Endothelial cell of umbilical vein (primary cell): ENCODE results near the gene KIF15. TPM values are rescaled to one million over a fixed set of nuclear protein-coding genes. Genes with fewer than 3 reads are reported as not detected.

Experiments used
- BruUV-seq: library from RNA; stranded (reverse); fragments of 400-500 nt; replicated peaks from 2 replicates; lab custom pipeline; 2021; lab: Mats Ljungman, UMichigan
- CTCF ChIA-PET: fragments of 300-600, 350-600 bp; sonication (Branson Sonifier 250); formaldehyde crosslinking; loops from one replicate; lab custom pipeline; 2021; ENCODE audit warnings: antibody characterized with exemption, inconsistent platforms; lab: Charles Lee
- POLR2A ChIA-PET: fragments of 300-600, 350-600 bp; sonication (Branson Sonifier 250); formaldehyde crosslinking; loops from one replicate; lab custom pipeline; 2021; ENCODE audit warnings: antibody characterized with exemption, inconsistent platforms; lab: Charles Lee
- DNase-seq: peaks from one replicate; pipeline ENCODE4 v3.0.0-alpha.2; 2011; ENCODE audit warnings: low read depth, low spot score
- FAIRE-seq: peaks from 2 replicates; lab custom pipeline; 2011; peaks lifted over from hg19 to GRCh38; lab: Jason Lieb, UNC
- H2AFZ ChIP-seq: 2 replicates; pipeline ENCODE4 v1.6.0; 2012; ENCODE audit warnings: low read depth, low read length, control low read depth, inconsistent platforms
- H3K27ac ChIP-seq: 2 replicates; pipeline ENCODE4 v1.5.1; 2011; ENCODE audit warnings: low read depth, mild to moderate bottlenecking, control low read depth, low read length, moderate library complexity; ENCODE audit not compliant: insufficient read depth
- H3K27me3 ChIP-seq, 2 experiments: 2 replicates each; pipeline versions ENCODE4 v1.6.0 to v1.6.1; 2011; ENCODE audit warnings: low read length in 2 of 2, mixed read lengths in 1 of 2; ENCODE audit not compliant: control insufficient read depth in 2 of 2, insufficient read depth in 2 of 2
- H3K36me3 ChIP-seq, 2 experiments: 2 replicates in 1 of 2; 3 replicates in 1 of 2; pipeline ENCODE4 v1.5.1; 2011; ENCODE audit warnings: low read length in 2 of 2, mild to moderate bottlenecking in 1 of 2, moderate library complexity in 1 of 2; ENCODE audit not compliant: control insufficient read depth in 2 of 2, insufficient read depth in 2 of 2; ENCODE audit errors: extremely low read depth in 1 of 2
- H3K4me1 ChIP-seq: 3 replicates; pipeline ENCODE4 v1.5.1; 2011; ENCODE audit warnings: mild to moderate bottlenecking, low read length; ENCODE audit not compliant: control insufficient read depth, insufficient read depth; ENCODE audit errors: extremely low read depth
- H3K4me2 ChIP-seq: 2 replicates; pipeline ENCODE4 v1.6.1; 2011; ENCODE audit warnings: low read length, control low read depth, mixed read lengths; ENCODE audit not compliant: insufficient read depth
- H3K4me3 ChIP-seq, 3 experiments: fragments of 200-600 bp in 1 of 3; sonication (generic), shearing (Covaris generic) in 1 of 3; replicated peaks in 1 of 3; 2 replicates each; pipeline ENCODE4 v1.5.1; 2011 to 2016; ENCODE audit warnings: control low read depth in 3 of 3, low read length in 3 of 3, mild to moderate bottlenecking in 2 of 3, inconsistent platforms in 1 of 3, low read depth in 1 of 3, moderate library complexity in 1 of 3; ENCODE audit not compliant: insufficient read depth in 1 of 3
- H3K79me2 ChIP-seq: 2 replicates; pipeline ENCODE4 v1.6.0; 2012; ENCODE audit warnings: low read length, inconsistent platforms; ENCODE audit not compliant: control insufficient read depth, insufficient read depth
- H3K9ac ChIP-seq: replicated peaks from 2 replicates; pipeline ENCODE3; 2011; ENCODE audit warnings: low read length, control low read depth; ENCODE audit not compliant: insufficient read depth; ENCODE audit errors: extremely low read depth
- H3K9me1 ChIP-seq: replicated peaks from 3 replicates; pipeline ENCODE4 v1.6.0; 2011; ENCODE audit warnings: mild to moderate bottlenecking, low read length; ENCODE audit not compliant: control insufficient read depth, insufficient read depth; ENCODE audit errors: extremely low read depth
- H3K9me3 ChIP-seq: replicated peaks from 2 replicates; pipeline ENCODE4 v1.5.1; 2012; ENCODE audit warnings: low read length, inconsistent platforms; ENCODE audit not compliant: control insufficient read depth, insufficient read depth
- H4K20me1 ChIP-seq: replicated peaks from 2 replicates; pipeline ENCODE3; 2011; ENCODE audit warnings: mild to moderate bottlenecking, low read length; ENCODE audit not compliant: control insufficient read depth, insufficient read depth; ENCODE audit errors: extremely low read depth
- EZH2 ChIP-seq: IDR thresholded peaks from 2 replicates; pipeline ENCODE4 v1.6.1; 2012; ENCODE audit warnings: borderline replicate concordance, low read depth, mild to moderate bottlenecking, moderate library complexity, low read length, inconsistent platforms; ENCODE audit not compliant: severe bottlenecking
- FOS ChIP-seq: IDR thresholded peaks from 2 replicates; pipeline ENCODE4 v1.6.1; 2011; ENCODE audit warnings: mild to moderate bottlenecking, low read length, moderate library complexity, borderline replicate concordance; ENCODE audit not compliant: insufficient read depth
- GATA2 ChIP-seq: IDR thresholded peaks from 2 replicates; pipeline ENCODE4 v1.7.0; 2011; ENCODE audit warnings: low read depth, mild to moderate bottlenecking, moderate library complexity, mixed read lengths, low read length; ENCODE audit not compliant: insufficient read length, insufficient read depth
- JUN ChIP-seq: IDR thresholded peaks from 2 replicates; pipeline ENCODE4 v1.6.1; 2011; ENCODE audit warnings: borderline replicate concordance, low read depth; ENCODE audit not compliant: insufficient read length, insufficient read depth
- MAX ChIP-seq: IDR thresholded peaks from 2 replicates; pipeline ENCODE4 v1.6.1; 2011; ENCODE audit not compliant: insufficient read depth, insufficient read length
- MYC ChIP-seq: IDR thresholded peaks from one replicate; pipeline ENCODE4 v1.6.1; 2011; ENCODE audit warnings: mild to moderate bottlenecking, low read depth, low read length
- POLR2A ChIP-seq: IDR thresholded peaks from 2 replicates; pipeline ENCODE4 v1.6.1; 2012; ENCODE audit warnings: low read depth, mild to moderate bottlenecking, control low read depth, low read length
- POLR2AphosphoS5 ChIP-seq: IDR thresholded peaks from 2 replicates; pipeline ENCODE4 v1.6.1; 2012; ENCODE audit warnings: low read depth, mild to moderate bottlenecking, control low read depth, low read length, moderate library complexity; ENCODE audit not compliant: insufficient read depth
- dilution Hi-C: fragments of 300-500 bp; cut with MboI; formaldehyde crosslinking; loops from one replicate; pipeline ENCODE4 v1.15.0; 2019; ENCODE audit warnings: low sequenced_read_pairs; ENCODE audit not compliant: extremely low pct_ligation_motif_present
- intact Hi-C: fragments of 100-400 bp; cut with micrococcal nuclease; formaldehyde crosslinking; loops from one replicate; pipeline ENCODE4 v1.10.0; 2022
- polyA plus RNA-seq, 4 experiments: library from polyadenylated mRNA; depleted of rRNA in 3 of 4; stranded (reverse) in 3 of 4; unstranded in 1 of 4; fragments of >200 nt; gene quantifications; 2 replicates each; pipeline versions ENCODE4 v1.2.1 to v1.2.3, GENCODE V29; 2011 to 2012; ENCODE audit warnings: missing spikeins in 1 of 4
- total RNA-seq: library from RNA; stranded (reverse); gene quantifications from 2 replicates; pipeline ENCODE4 v1.2.3, GENCODE V29; 2021
- TF ChIP-seq, protein P1 (sequence below), 2 donors: IDR thresholded peaks; 1 replicate in 1 of 2; 2 replicates in 1 of 2; pipeline ENCODE4 v1.5.1; 2011; ENCODE audit warnings: low read length in 2 of 2, mild to moderate bottlenecking in 2 of 2, moderate library complexity in 2 of 2, control low read depth in 1 of 2, inconsistent platforms in 1 of 2, low read depth in 1 of 2; ENCODE audit not compliant: insufficient read depth in 1 of 2; ENCODE audit errors: extremely low read depth in 1 of 2

Gene KIF15
- total and polyA plus RNA-seq, 2 donors (not counting 3 experiments of a cell fraction or from before 2014, with no cell fraction given), result 2.2 to 21.6 TPM

- Histone ChIP-seq H4K20me1 (no peaks in the 10 kb centered on the region), H3K9ac (peak within 1 kb of the TSS; percentile 53), H3K27me3 (no peaks in the 10 kb centered on the region), H3K9me1 (no peaks in the 10 kb centered on the region), H3K36me3 (peaks cover 0 to 2% of the 10 kb centered on the region in 2 experiments), H3K9me3 (peaks cover 5% of the 10 kb centered on the region), H2AFZ (peak within 1 kb of the TSS; percentile 100), H3K27ac (peak within 1 kb of the TSS; percentile 27), H3K4me1 (no peaks in the 10 kb centered on the region), H3K4me2 (peak within 1 kb of the TSS; percentile 76), H3K4me3 (peak within 1 kb of the TSS; percentile 67 to 82 (median 72)), H3K79me2 (no peaks in the 10 kb centered on the region)
- peak; percentile 88 for FAIRE-seq
- TF ChIP-seq POLR2A, result peak; percentile 36
- peak; percentile 69 for TF ChIP-seq POLR2AphosphoS5
- TF ChIP-seq JUN, result no peak
- ChIA-PET CTCF (interaction anchor here (1.1 to 1.5 kb wide), 3 partner anchors 16 to 197 kb away, joined by 3 to 29 read pairs (median 6); partner anchors contain the start of genes KIAA1143, KIF15 and ZNF502), POLR2A (interaction anchor here (1.4 kb wide), 1 partner anchor 18 kb away, joined by 11 read pairs; the partner anchor contains the start of gene ZNF502)
- intact Hi-C loops (loop anchor here (1.0 to 5.0 kb wide), 4 partner anchors 17 to 104 kb away; partner anchors contain the start of genes KIAA1143, KIF15, ZNF197 and ZNF35), dilution Hi-C loops (no loop called here)
- peak; percentile 83 for DNase-seq
- BruUV-seq, result no TSS peak
These were observed 32.1 kb upstream of the KIF15 start, which contains the start of gene ZNF501 for GRCh38 chr3:44729384-44729910. Gene ZNF501 (plus strand): TSS chr3:44729635. CDS start chr3:44734422, 4,787 bp downstream.

DNA sequence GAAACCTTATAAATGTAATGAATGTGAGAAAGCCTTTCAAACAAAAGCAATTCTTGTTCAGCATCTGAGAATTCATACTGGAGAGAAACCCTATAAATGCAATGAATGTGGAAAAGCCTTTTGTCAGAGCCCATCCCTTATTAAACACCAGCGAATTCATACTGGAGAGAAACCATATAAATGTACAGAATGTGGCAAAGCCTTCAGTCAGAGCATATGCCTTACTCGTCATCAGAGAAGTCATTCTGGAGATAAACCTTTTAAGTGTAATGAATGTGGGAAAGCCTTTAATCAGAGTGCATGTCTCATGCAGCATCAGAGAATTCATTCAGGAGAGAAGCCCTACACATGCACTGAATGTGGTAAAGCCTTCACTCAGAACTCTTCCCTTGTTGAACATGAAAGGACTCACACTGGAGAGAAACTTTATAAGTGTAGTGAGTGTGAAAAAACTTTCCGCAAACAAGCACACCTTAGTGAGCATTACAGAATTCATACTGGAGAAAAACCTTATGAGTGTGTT lies 26.9 kb upstream of the KIF15 start:
- Histone ChIP-seq H3K79me2 (no peaks in the 10 kb centered on the region), H4K20me1 (no peaks in the 10 kb centered on the region), H3K27ac (no peak overlapping the region), H3K4me3 (no peak overlapping the region), H3K4me2 (no peak overlapping the region), H3K9me1 (no peaks in the 10 kb centered on the region), H3K4me1 (no peaks in the 10 kb centered on the region), H3K9me3 (peaks cover 5% of the 10 kb centered on the region), H3K9ac (no peak overlapping the region), H3K27me3 (no peaks in the 10 kb centered on the region), H2AFZ (no peak overlapping the region), H3K36me3 (peaks cover 0 to 2% of the 10 kb centered on the region in 2 experiments)
- intact Hi-C loops, result no loop called here
- DNase-seq (no peak), FAIRE-seq (no peak)
- ChIA-PET POLR2A (no interaction called here), CTCF (no interaction called here)
- TF ChIP-seq POLR2AphosphoS5 (no peak), MYC (no peak), EZH2 (no peak), FOS (no peak), MAX (no peak), GATA2 (no peak), JUN (no peak)
- TF ChIP-seq, protein P1, sequence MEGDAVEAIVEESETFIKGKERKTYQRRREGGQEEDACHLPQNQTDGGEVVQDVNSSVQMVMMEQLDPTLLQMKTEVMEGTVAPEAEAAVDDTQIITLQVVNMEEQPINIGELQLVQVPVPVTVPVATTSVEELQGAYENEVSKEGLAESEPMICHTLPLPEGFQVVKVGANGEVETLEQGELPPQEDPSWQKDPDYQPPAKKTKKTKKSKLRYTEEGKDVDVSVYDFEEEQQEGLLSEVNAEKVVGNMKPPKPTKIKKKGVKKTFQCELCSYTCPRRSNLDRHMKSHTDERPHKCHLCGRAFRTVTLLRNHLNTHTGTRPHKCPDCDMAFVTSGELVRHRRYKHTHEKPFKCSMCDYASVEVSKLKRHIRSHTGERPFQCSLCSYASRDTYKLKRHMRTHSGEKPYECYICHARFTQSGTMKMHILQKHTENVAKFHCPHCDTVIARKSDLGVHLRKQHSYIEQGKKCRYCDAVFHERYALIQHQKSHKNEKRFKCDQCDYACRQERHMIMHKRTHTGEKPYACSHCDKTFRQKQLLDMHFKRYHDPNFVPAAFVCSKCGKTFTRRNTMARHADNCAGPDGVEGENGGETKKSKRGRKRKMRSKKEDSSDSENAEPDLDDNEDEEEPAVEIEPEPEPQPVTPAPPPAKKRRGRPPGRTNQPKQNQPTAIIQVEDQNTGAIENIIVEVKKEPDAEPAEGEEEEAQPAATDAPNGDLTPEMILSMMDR (IDR thresholded peaks at IDR 0.05; ENCODE audit: extremely low read depth in 1 of 2, insufficient read depth in 1 of 2, low read depth in 1 of 2, low read length in 2 of 2), result no peak
- dilution Hi-C loops, result no loop called here
- no TSS peak for BruUV-seq
